AG09309 (cell line): ENCODE results near the gene LYPD6.

Source experiments
- DNase-seq: peaks from one replicate; pipeline ENCODE4 v3.0.0-alpha.2; 2010; ENCODE audit warnings: low read depth
- H3K4me3 ChIP-seq: 2 replicates; pipeline ENCODE4 v1.5.1; 2011; ENCODE audit warnings: mild to moderate bottlenecking, low read depth, low read length, moderate library complexity; ENCODE audit not compliant: control insufficient read depth
- TF ChIP-seq, protein P1 (sequence below): IDR thresholded peaks from 2 replicates; pipeline ENCODE4 v1.5.1; 2011; ENCODE audit warnings: mild to moderate bottlenecking, low read depth, low read length, inconsistent platforms; ENCODE audit not compliant: insufficient read depth, control insufficient read depth; ENCODE audit errors: missing control alignments

The LYPD6 gene

DNA sequence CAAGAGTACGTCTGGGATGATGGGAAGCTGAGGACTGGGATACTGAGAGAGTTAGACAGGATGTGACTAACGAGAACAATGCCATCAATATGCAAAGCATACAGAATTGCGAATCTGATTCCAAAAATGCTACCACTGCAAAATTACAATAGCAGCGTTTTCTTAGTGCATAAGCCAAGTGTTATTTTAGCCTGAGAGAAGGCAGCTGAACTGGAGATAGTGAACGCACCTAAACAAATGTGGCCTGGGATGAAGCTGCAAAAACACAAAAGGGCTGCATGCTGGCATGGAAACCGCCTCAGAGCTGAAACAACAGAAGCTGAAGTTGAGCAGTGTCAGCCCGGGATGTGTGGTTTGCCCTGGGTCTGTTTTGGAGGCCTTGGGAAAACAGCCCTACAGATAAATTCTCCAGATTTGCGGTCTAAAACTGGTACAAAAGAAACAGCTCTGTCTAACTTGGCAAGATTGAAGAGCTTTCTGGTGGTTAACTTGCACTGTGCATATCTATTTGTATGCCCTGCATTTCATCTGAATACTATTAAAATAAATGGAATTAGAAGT is 45.5 kb downstream of the LYPD6 start:
- TF ChIP-seq, protein P1, sequence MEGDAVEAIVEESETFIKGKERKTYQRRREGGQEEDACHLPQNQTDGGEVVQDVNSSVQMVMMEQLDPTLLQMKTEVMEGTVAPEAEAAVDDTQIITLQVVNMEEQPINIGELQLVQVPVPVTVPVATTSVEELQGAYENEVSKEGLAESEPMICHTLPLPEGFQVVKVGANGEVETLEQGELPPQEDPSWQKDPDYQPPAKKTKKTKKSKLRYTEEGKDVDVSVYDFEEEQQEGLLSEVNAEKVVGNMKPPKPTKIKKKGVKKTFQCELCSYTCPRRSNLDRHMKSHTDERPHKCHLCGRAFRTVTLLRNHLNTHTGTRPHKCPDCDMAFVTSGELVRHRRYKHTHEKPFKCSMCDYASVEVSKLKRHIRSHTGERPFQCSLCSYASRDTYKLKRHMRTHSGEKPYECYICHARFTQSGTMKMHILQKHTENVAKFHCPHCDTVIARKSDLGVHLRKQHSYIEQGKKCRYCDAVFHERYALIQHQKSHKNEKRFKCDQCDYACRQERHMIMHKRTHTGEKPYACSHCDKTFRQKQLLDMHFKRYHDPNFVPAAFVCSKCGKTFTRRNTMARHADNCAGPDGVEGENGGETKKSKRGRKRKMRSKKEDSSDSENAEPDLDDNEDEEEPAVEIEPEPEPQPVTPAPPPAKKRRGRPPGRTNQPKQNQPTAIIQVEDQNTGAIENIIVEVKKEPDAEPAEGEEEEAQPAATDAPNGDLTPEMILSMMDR = no peak
- H3K4me3 ChIP-seq = no peak overlapping the region
- no peak for DNase-seq

- H3K4me3 ChIP-seq = no peak overlapping the region
- no peak for DNase-seq
- TF ChIP-seq, protein P1 = no peak
These were observed 49.8 kb downstream of the LYPD6 start for GRCh38 chr2:149380205-149380604.

DNA sequence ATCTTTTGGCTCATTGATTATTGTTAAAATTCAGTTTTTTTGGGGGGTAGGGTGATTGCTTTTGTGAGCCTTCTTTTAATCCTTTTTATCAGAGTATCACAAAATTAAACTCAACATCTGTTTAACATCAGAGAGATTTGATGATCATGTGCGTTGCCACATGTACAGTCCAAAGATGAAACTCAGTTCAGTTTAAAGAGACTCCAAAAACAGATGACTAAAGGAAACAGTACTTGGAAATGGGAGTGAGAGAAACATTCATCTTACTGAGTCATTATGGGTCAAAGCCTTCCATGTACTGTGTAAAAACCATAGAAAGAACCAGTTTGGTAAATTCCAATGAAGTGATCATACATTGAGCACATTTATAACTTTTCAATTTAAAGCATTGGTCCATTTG is 53.0 kb downstream of the LYPD6 start:
- TF ChIP-seq, protein P1 = no peak
- peak; percentile 74 for DNase-seq
- no peak overlapping the region for H3K4me3 ChIP-seq

DNA sequence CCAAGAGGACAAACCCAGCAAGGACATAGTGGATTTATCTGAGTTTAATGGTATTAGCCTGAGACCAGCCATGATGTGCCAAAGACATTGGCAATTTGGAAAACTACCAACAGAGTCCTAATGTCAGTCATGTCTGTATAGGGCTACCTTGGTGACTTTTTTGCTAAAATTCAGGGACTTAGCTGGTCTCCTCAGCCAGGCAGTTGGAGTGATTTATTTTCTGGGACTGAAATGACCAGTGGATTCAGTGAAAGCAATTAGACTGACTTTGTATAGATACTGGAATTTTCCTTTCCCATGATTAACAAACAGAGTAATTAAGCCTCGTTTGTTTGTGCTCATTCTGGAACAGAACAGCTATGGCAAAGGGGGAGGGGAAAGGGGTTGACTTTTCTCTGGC is 55.0 kb downstream of the LYPD6 start:
- TF ChIP-seq, protein P1 = no peak
- DNase-seq = no peak
- no peak overlapping the region for H3K4me3 ChIP-seq

GRCh38 chr2:149387411-149387810 is 57.0 kb downstream of the LYPD6 start:
- DNase-seq = no peak
- TF ChIP-seq, protein P1 = no peak

GRCh38 chr2:149388120-149388816 is 57.9 kb downstream of the LYPD6 start:
- no peak overlapping the region for H3K4me3 ChIP-seq
- TF ChIP-seq, protein P1 = peak; percentile 35
- DNase-seq = no peak

More at GRCh38 chr2:149387411-149387810, 57.0 kb downstream of the LYPD6 start:
- H3K4me3 ChIP-seq = no peak overlapping the region
